Panc1 (cell line): Measurements from ENCODE around the gene UMAD1. TPM values are rescaled to one million over a fixed set of nuclear protein-coding genes. Genes with fewer than 3 reads are reported as not detected.

Source experiments
- ATAC-seq: fragments of 200-7000 bp; cut with Tn5 transposase; 2 replicates; pipeline ENCODE4 v1.9.1; 2020; ENCODE audit warnings: mild to moderate bottlenecking, moderate library complexity
- BruUV-seq: library from RNA; stranded (reverse); fragments of 400-500 nt; replicated peaks from 2 replicates; lab custom pipeline; 2021; lab: Mats Ljungman, UMichigan
- CTCF ChIA-PET: fragments of 300-600 bp; sonication (Branson Sonifier 250); formaldehyde crosslinking; loops from one replicate; lab custom pipeline; 2022; ENCODE audit warnings: antibody characterized with exemption; lab: Charles Lee
- POLR2A ChIA-PET: fragments of 300-600 bp; sonication (Branson Sonifier 250); formaldehyde crosslinking; loops from one replicate; lab custom pipeline; 2022; ENCODE audit warnings: antibody characterized with exemption; lab: Charles Lee
- DNase-seq: peaks from one replicate; pipeline ENCODE4 v3.0.0-alpha.2; 2010; ENCODE audit warnings: low read depth, low spot score
- H3K27ac ChIP-seq: 2 replicates; pipeline ENCODE4 v1.5.1; 2011; ENCODE audit warnings: mild to moderate bottlenecking, low read length, inconsistent platforms
- H3K27me3 ChIP-seq: fragments of 200-500 bp; sonication (Bioruptor generic); 2 replicates; pipeline ENCODE4 v1.6.0; 2014; ENCODE audit warnings: low read length, inconsistent platforms; ENCODE audit not compliant: control insufficient read depth, insufficient read depth
- H3K36me3 ChIP-seq: fragments of 200-500 bp; sonication (Bioruptor generic); 2 replicates; pipeline ENCODE4 v1.5.1; 2014; ENCODE audit warnings: inconsistent platforms, mild to moderate bottlenecking, low read length, moderate library complexity; ENCODE audit not compliant: control insufficient read depth, insufficient read depth
- H3K4me1 ChIP-seq: 2 replicates; pipeline ENCODE4 v1.5.1; 2011; ENCODE audit warnings: inconsistent platforms, mild to moderate bottlenecking, low read length, moderate library complexity; ENCODE audit not compliant: control insufficient read depth, insufficient read depth
- H3K4me3 ChIP-seq, 2 experiments: 2 replicates each; pipeline ENCODE4 v1.5.1; 2011 to 2012; ENCODE audit warnings: low read depth in 2 of 2, low read length in 2 of 2, mild to moderate bottlenecking in 2 of 2, inconsistent platforms in 1 of 2, moderate library complexity in 1 of 2
- H3K9me3 ChIP-seq: fragments of 200-500 bp; sonication (Bioruptor generic); 2 replicates; pipeline ENCODE4 v1.5.1; 2014; ENCODE audit warnings: low read depth, mild to moderate bottlenecking, inconsistent platforms, low read length, moderate library complexity; ENCODE audit not compliant: control insufficient read depth, insufficient read depth
- CTCF ChIP-seq: fragments of 450-650 bp; IDR thresholded peaks from 2 replicates; pipeline ENCODE4 v1.5.1; 2017; ENCODE audit warnings: mild to moderate bottlenecking
- POLR2AphosphoS5 ChIP-seq: IDR thresholded peaks from 2 replicates; pipeline ENCODE4 v1.6.1; 2012; ENCODE audit warnings: mild to moderate bottlenecking, low read depth, low read length, moderate library complexity
- REST ChIP-seq, 2 experiments: IDR thresholded peaks; 2 replicates each; pipeline ENCODE4 v1.6.1; 2011 to 2012; ENCODE audit warnings: low read depth in 2 of 2, control low read depth in 1 of 2, low read length in 1 of 2, mild to moderate bottlenecking in 1 of 2, moderate library complexity in 1 of 2; ENCODE audit not compliant: insufficient read depth in 1 of 2
- SIN3A ChIP-seq: IDR thresholded peaks from 2 replicates; pipeline ENCODE4 v1.6.1; 2012; ENCODE audit warnings: low read depth, mild to moderate bottlenecking, low read length, moderate library complexity, borderline replicate concordance; ENCODE audit not compliant: insufficient read depth
- TCF7L2 ChIP-seq: IDR thresholded peaks from 2 replicates; pipeline ENCODE4 v1.6.1; 2011; ENCODE audit warnings: mild to moderate bottlenecking, low read depth, low read length, inconsistent platforms
- in situ Hi-C: cut with HindIII; loops from 2 replicates; pipeline ENCODE4 v1.10.0; 2016; ENCODE audit warnings: low sequenced_read_pairs, low pct_unique_long_range_greater_than_20kb
- intact Hi-C: fragments of 100-400 bp; cut with micrococcal nuclease; formaldehyde crosslinking; loops from one replicate; pipeline ENCODE4 v1.10.0; 2022; ENCODE audit not compliant: unreplicated experiment
- total RNA-seq: library from RNA; stranded (reverse); gene quantifications from one replicate; pipeline ENCODE4 v1.2.1, GENCODE V29; 2021; ENCODE audit not compliant: unreplicated experiment

UMAD1 gene
- total RNA-seq, 1 experiment from 2014 or later = 19.9 TPM

GRCh38 chr7:7596176-7596575 lies 44.4 kb upstream of the UMAD1 start:
- TF ChIP-seq TCF7L2 (no peak), CTCF (no peak), REST (IDR thresholded peaks at IDR 0.05; ENCODE audit: insufficient read depth in 1 of 2, low read depth in 2 of 2, low read length in 1 of 2) (no peak), SIN3A (no peak), POLR2AphosphoS5 (no peak)
- ChIA-PET CTCF (interaction anchor here (0.6 kb wide), 2 partner anchors 12 to 346 kb away, joined by 3 to 5 read pairs; no protein-coding TSS in a partner anchor), POLR2A (no interaction called here)
- Histone ChIP-seq H3K27ac (no peak overlapping the region), H3K36me3 (0 out of 2 replicates have a peak, but pooled peaks cover 13% of the 10 kb centered on the region), H3K4me1 (no peaks in the 10 kb centered on the region), H3K9me3 (no peaks in the 10 kb centered on the region), H3K27me3 (no peaks in the 10 kb centered on the region), H3K4me3 (no peak overlapping the region)
- intact Hi-C loops = loop anchor here (5.0 to 10.0 kb wide), 3 partner anchors 169 to 699 kb away; no protein-coding TSS in a partner anchor
- DNase-seq (no peak), ATAC-seq (no peak)
- no TSS peak for BruUV-seq
- in situ Hi-C loops = no loop called here

GRCh38 chr7:7607010-7607409 lies 33.5 kb upstream of the UMAD1 start:
- intact Hi-C loops (no loop called here), in situ Hi-C loops (no loop called here)
- ChIA-PET CTCF (no interaction called here), POLR2A (no interaction called here)
- DNase-seq (no peak), ATAC-seq (no peak)
- Histone ChIP-seq H3K27ac (no peak overlapping the region), H3K4me3 (no peak overlapping the region), H3K9me3 (no peaks in the 10 kb centered on the region), H3K27me3 (no peaks in the 10 kb centered on the region), H3K36me3 (no peaks in the 10 kb centered on the region; the same call in 1 of the 2 replicates), H3K4me1 (no peaks in the 10 kb centered on the region)
- no TSS peak for BruUV-seq
- TF ChIP-seq CTCF (no peak), POLR2AphosphoS5 (no peak), SIN3A (no peak), TCF7L2 (no peak), REST (IDR thresholded peaks at IDR 0.05; ENCODE audit: insufficient read depth in 1 of 2, low read depth in 2 of 2, low read length in 1 of 2) (no peak)
